Psoas muscle (tissue), 8 donors: Measurements from ENCODE around the gene CRY1. TPM values are rescaled to one million over a fixed set of nuclear protein-coding genes. Genes with fewer than 3 reads are reported as not detected.

Experiments used
- ATAC-seq, 4 donors: fragments of 200-7000 bp; cut with Tn5 transposase; one replicate each; pipeline ENCODE4 v1.9.1; 2020; ENCODE audit warnings: moderate library complexity in 3 of 4, mild to moderate bottlenecking in 2 of 4
- DNase-seq, 2 donors: peaks; one replicate each; pipeline ENCODE4 v3.0.0-alpha.2; 2020
- H3K27ac ChIP-seq: fragments of 200-600 bp; one replicate; pipeline ENCODE4 v1.8.0; 2022
- H3K27me3 ChIP-seq, 3 donors: fragments of 200-600 bp in 1 of 3; one replicate each; pipeline versions ENCODE4 v1.6.1 to v1.8.0; 2013 to 2022; ENCODE audit warnings: low read length in 2 of 3, mild to moderate bottlenecking in 2 of 3, moderate library complexity in 1 of 3; ENCODE audit not compliant: insufficient read depth in 3 of 3
- H3K36me3 ChIP-seq, 2 donors: fragments of 200-600 bp in 1 of 2; one replicate each; pipeline versions ENCODE4 v1.6.1 to v1.8.0; 2013 to 2022; ENCODE audit warnings: low read depth in 1 of 2, mild to moderate bottlenecking in 1 of 2, moderate library complexity in 1 of 2; ENCODE audit not compliant: insufficient read depth in 1 of 2
- H3K4me1 ChIP-seq: fragments of 200-600 bp; one replicate; pipeline ENCODE4 v1.8.0; 2022
- H3K4me3 ChIP-seq: fragments of 200-600 bp; one replicate; pipeline ENCODE4 v1.8.0; 2022; ENCODE audit warnings: mild to moderate bottlenecking
- H3K9me3 ChIP-seq: fragments of 200-600 bp; one replicate; pipeline ENCODE4 v1.8.0; 2022
- WGBS, 3 donors: extraction: QIAGEN DNeasy Blood & Tissue Kit; methylation state at CpG; one replicate each; pipeline versions ENCODE4 v1.1.6 to v1.1.7; 2013; 5-methylcytosine and 5-hydroxymethylcytosine counted together
- intact Hi-C, 2 donors: fragments of 100-400 bp; cut with DNase I; formaldehyde crosslinking; loops; one replicate each; pipeline versions ENCODE4 v1.11.0 to v1.14.2; 2022
- polyA plus RNA-seq, 3 donors: library from polyadenylated mRNA; stranded (reverse); fragments of 200-250 nt; gene quantifications; one replicate each; pipeline ENCODE4 v1.2.3, GENCODE V29; 2013
- total RNA-seq, 4 donors: library from RNA; stranded (reverse); fragmentation: NEBNext Ultra II Directional in 2 of 4; extraction: Animal tissue kit (Norgen Biotek cat#: 25700) in 2 of 4; gene quantifications; one replicate each; pipeline versions ENCODE4 v1.2.1 to v1.2.4, GENCODE V29; 2021 to 2023
- TF ChIP-seq, protein P1 (sequence below): fragments of 200-600 bp; IDR thresholded peaks from one replicate; pipeline ENCODE4 v1.8.0; 2022; ENCODE audit warnings: antibody characterized with exemption
- donor health status: healthy with polysubstance abuse.
- donor health status: DM: no; HTN: no; CAD: no; lungs with moderate emphysema.
- donor health status: Bipolar disorder and iron deficiency.
- donor health status: healthy.
- donor health status: DM: yes; HTN: yes; CAD: no.
- donor health status: DM: no; HTN: no; CAD: no.
- donor health status: DM: no; HTN: no; CAD: no.
- donor health status: DM: yes; HTN: yes; CAD: no.

The CRY1 gene
- total and polyA plus RNA-seq, 7 donors = 8.8 to 23.3 (median 11.6) TPM

DNA sequence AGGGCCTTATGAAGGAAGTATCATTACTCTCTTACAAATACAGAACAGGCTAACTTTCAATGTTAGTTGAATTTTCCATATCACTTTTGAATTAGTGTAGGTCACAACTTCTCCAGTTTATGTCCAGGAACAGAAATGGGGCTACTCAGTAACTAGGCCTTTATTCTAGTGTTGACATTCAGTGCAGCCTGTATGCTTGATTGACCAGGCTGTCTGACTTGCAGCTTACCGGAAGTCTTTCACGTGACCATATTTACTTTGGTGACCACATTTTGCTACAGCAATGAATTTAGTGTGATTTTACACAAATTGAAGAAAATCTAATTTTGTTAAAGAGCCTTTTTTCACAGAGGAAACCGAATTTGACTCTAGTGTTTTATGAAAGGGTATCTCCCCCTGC, 118.8 kb downstream of the CRY1 start:
- no peaks in the 10 kb centered on the region for H3K9me3 ChIP-seq
- H3K27ac ChIP-seq = no peak overlapping the region
- H3K27me3 ChIP-seq = no peaks in the 10 kb centered on the region
- no peak overlapping the region for H3K4me3 ChIP-seq
- ATAC-seq (no peak), DNase-seq (no peak)
- peaks cover 0 to 16% of the 10 kb centered on the region in 2 donors for H3K36me3 ChIP-seq
- 89 to 92% (median 91%) methylated on average over 3 of the region's 3 CpGs for WGBS, 3 donors
- TF ChIP-seq, protein P1, sequence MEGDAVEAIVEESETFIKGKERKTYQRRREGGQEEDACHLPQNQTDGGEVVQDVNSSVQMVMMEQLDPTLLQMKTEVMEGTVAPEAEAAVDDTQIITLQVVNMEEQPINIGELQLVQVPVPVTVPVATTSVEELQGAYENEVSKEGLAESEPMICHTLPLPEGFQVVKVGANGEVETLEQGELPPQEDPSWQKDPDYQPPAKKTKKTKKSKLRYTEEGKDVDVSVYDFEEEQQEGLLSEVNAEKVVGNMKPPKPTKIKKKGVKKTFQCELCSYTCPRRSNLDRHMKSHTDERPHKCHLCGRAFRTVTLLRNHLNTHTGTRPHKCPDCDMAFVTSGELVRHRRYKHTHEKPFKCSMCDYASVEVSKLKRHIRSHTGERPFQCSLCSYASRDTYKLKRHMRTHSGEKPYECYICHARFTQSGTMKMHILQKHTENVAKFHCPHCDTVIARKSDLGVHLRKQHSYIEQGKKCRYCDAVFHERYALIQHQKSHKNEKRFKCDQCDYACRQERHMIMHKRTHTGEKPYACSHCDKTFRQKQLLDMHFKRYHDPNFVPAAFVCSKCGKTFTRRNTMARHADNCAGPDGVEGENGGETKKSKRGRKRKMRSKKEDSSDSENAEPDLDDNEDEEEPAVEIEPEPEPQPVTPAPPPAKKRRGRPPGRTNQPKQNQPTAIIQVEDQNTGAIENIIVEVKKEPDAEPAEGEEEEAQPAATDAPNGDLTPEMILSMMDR = no peak
- intact Hi-C loops = no loop called here
- H3K4me1 ChIP-seq = peaks cover 28% of the 10 kb centered on the region

DNA sequence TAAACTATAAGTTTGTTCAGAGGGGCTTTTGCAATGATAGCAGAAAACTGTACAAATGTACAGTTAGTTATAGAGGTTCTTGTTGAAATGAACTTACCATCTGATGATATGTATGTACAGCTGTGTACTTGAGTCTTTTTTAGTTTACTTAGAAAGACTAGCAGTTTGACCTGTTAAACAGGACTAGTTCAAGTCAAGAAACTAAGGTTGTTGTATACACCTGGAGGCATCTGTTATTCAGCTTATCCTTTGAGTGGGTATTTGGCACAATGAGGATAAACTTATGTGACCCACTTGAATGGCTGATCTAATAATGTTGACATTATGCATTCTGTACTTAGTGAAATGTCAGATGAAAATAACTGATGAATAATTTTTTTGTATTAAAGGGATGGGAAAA, 119.8 kb downstream of the CRY1 start:
- peaks cover 0 to 24% of the 10 kb centered on the region in 2 donors for H3K36me3 ChIP-seq
- TF ChIP-seq, protein P1 = no peak
- H3K9me3 ChIP-seq = no peaks in the 10 kb centered on the region
- no peak overlapping the region for H3K4me3 ChIP-seq
- ATAC-seq (no peak), DNase-seq (no peak)
- no peaks in the 10 kb centered on the region for H3K27me3 ChIP-seq
- H3K4me1 ChIP-seq = peaks cover 25% of the 10 kb centered on the region
- intact Hi-C loops = no loop called here
- no peak overlapping the region for H3K27ac ChIP-seq

DNA sequence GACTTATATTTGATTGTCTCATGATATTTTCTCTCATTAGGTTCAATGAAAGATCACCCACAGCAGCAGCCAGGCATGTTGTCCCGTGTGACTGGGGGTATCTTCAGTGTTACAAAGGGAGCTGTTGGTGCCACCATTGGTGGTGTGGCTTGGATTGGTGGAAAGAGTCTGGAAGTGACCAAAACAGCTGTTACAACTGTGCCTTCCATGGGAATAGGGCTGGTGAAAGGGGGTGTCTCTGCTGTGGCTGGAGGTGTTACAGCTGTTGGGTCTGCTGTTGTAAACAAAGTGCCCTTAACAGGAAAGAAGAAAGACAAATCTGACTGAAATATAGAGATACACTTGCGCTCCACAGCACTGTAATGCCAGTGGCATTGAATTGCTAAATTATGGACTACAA, 122.3 kb downstream of the CRY1 start:
- WGBS, 3 donors = 90 to 94% (median 92%) methylated on average over 2 of the region's 2 CpGs
- DNase-seq = no peak
- no peak overlapping the region for H3K27ac ChIP-seq
- H3K27me3 ChIP-seq = no peaks in the 10 kb centered on the region
- ATAC-seq = no peak
- H3K4me3 ChIP-seq = no peak overlapping the region
- TF ChIP-seq, protein P1 = no peak
- peaks cover 0 to 44% of the 10 kb centered on the region in 2 donors for H3K36me3 ChIP-seq
- no peaks in the 10 kb centered on the region for H3K9me3 ChIP-seq
- intact Hi-C loops = no loop called here
- peaks cover 2% of the 10 kb centered on the region for H3K4me1 ChIP-seq

GRCh38 chr12:106964526-106964925, 128.8 kb downstream of the CRY1 start:
- peaks cover 4% of the 10 kb centered on the region for H3K4me1 ChIP-seq
- intact Hi-C loops = no loop called here
- WGBS, 3 donors = 88 to 93% (median 89%) methylated on average over 2 of the region's 2 CpGs
- H3K36me3 ChIP-seq = peaks cover 0 to 55% of the 10 kb centered on the region in 2 donors
- H3K9me3 ChIP-seq = no peaks in the 10 kb centered on the region
- ATAC-seq (no peak), DNase-seq (no peak)
- no peaks in the 10 kb centered on the region for H3K27me3 ChIP-seq
- TF ChIP-seq, protein P1 = no peak
- no peak overlapping the region for H3K4me3 ChIP-seq
- no peak overlapping the region for H3K27ac ChIP-seq

- no peak overlapping the region for H3K27ac ChIP-seq
- TF ChIP-seq, protein P1 = no peak
- H3K9me3 ChIP-seq = no peaks in the 10 kb centered on the region
- H3K36me3 ChIP-seq = peaks cover 0 to 40% of the 10 kb centered on the region in 2 donors
- intact Hi-C loops = no loop called here
- WGBS, 3 donors = 90 to 94% (median 93%) methylated on average over 3 of the region's 3 CpGs
- no peak for DNase-seq
- H3K4me1 ChIP-seq = peaks cover 26% of the 10 kb centered on the region
- no peak for ATAC-seq
- H3K4me3 ChIP-seq = no peak overlapping the region
- H3K27me3 ChIP-seq = no peaks in the 10 kb centered on the region
Measured at GRCh38 chr12:106962286-106962685, 131.1 kb downstream of the CRY1 start.
